Stimulated activated CD4-positive, alpha-beta T cell treated with anti-CD3 and anti-CD28 coated beads, Interleukin-4, amount 100 ng/mL, for 24 hours (primary cell): Measurements from ENCODE around the gene NCOA7.
"Not testable (repeated sequence)": the region's sequence is repeated elsewhere in the genome, so short reads cannot be mapped to it uniquely, and the experiment has no call there.

Experiments used
- DNase-seq: peaks from one replicate; pipeline ENCODE4 v3.0.0-alpha.2; 2020

Gene NCOA7

GRCh38 chr6:125882243-125882642 is 91.5 kb downstream of the NCOA7 start:
- DNase-seq = no peak

- no peak for DNase-seq
Observed at GRCh38 chr6:125884634-125885371, 94.0 kb downstream of the NCOA7 start.

- DNase-seq = no peak
Observed at GRCh38 chr6:125886021-125886420, 95.3 kb downstream of the NCOA7 start.

GRCh38 chr6:125886914-125887313 is 96.2 kb downstream of the NCOA7 start:
- no peak for DNase-seq

- DNase-seq = no peak
Observed at GRCh38 chr6:125887372-125887771, 96.6 kb downstream of the NCOA7 start.

- DNase-seq = peak; percentile 24
Observed at GRCh38 chr6:125888989-125889656, 98.4 kb downstream of the NCOA7 start.

GRCh38 chr6:125899726-125900182 is 109.0 kb downstream of the NCOA7 start:
- no peak for DNase-seq

GRCh38 chr6:125904871-125905270 is 114.1 kb downstream of the NCOA7 start:
- peak; percentile 73 for DNase-seq

GRCh38 chr6:125906158-125906998 is 115.6 kb downstream of the NCOA7 start:
- DNase-seq = peak; percentile 60

- peak; percentile 22 for DNase-seq
Observed at GRCh38 chr6:125910527-125910926, 119.8 kb downstream of the NCOA7 start.

GRCh38 chr6:125911051-125911451 is 120.3 kb downstream of the NCOA7 start:
- not testable (repeated sequence) for DNase-seq

GRCh38 chr6:125912430-125912829 is 121.7 kb downstream of the NCOA7 start:
- DNase-seq = not testable (repeated sequence)

- DNase-seq = no peak
Observed at GRCh38 chr6:125913145-125913544, 122.4 kb downstream of the NCOA7 start.

- no peak for DNase-seq
Observed at GRCh38 chr6:125913864-125914351, 123.1 kb downstream of the NCOA7 start.

GRCh38 chr6:125918230-125918629 is 127.5 kb downstream of the NCOA7 start:
- no peak for DNase-seq

GRCh38 chr6:125918681-125919566 is 128.2 kb downstream of the NCOA7 start:
- DNase-seq = peak; percentile 62

GRCh38 chr6:125919618-125920017 is 128.9 kb downstream of the NCOA7 start:
- no peak for DNase-seq

GRCh38 chr6:125922322-125922860 is 131.6 kb downstream of the NCOA7 start:
- DNase-seq = no peak

- DNase-seq = no peak
Observed at GRCh38 chr6:125923366-125923877, 132.7 kb downstream of the NCOA7 start.

GRCh38 chr6:125924169-125924568 is 133.4 kb downstream of the NCOA7 start:
- no peak for DNase-seq

- no peak for DNase-seq
Observed at GRCh38 chr6:125924697-125925358, 134.1 kb downstream of the NCOA7 start.
